Peyer's patch (tissue), 4 donors: Measurements from ENCODE around the gene MKNK2.

ENCODE experiments used
- POLR2A ChIP-seq, 2 donors: fragments of 450-650 bp; IDR thresholded peaks; one replicate each; pipeline ENCODE4 v1.5.1; 2017; ENCODE audit warnings: antibody characterized with exemption in 2 of 2, mild to moderate bottlenecking in 2 of 2, moderate library complexity in 2 of 2
- TF ChIP-seq, protein P1 (sequence below), 6 experiments: fragments of 450-650 bp in 4 of 6; fragments of 200-600 bp in 2 of 6; sonication (generic) in 1 of 6; IDR thresholded peaks; one replicate each; pipeline ENCODE4 v1.5.1; 2017 to 2019; ENCODE audit warnings: antibody characterized with exemption in 6 of 6, mild to moderate bottlenecking in 3 of 6, moderate library complexity in 1 of 6

DNA sequence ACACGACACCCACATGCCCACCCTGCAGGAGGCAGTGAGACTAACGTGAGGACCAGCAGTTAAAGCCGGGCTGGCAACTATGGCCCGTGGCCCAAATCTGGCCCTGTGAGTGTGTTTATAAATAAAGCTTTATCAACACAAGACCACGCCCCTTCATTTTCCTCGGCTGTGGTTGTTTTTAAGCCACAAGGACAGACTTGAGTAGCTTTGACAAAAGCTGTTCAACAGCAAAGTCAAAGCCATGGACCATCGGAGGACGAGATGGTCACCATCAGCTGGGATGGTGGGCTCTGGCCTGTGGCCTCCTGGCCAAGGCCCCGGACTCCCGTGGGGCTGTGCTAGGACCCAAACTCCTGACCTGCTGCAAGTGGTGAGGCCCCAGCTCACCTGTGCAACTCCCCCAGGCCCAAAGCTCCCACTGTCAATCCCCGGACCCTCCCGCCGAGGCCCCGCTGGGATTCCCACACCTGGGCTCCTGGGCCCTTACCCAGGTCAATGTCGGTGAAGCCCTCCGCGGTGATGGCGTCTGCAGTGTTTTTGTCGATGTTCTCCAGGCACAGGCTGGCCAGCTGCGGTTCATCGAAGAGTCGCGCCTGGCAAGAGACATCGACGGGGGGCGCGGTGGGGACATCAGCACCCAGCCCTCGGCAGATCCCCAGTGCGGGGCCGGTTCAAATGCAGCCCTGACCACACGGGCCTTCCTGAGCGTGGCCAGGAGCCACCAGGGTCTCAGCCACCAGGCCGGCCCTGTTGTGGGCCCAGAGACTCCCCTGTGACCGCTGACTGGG, 60.6 kb downstream of the MKNK2 start:
- TF ChIP-seq, protein P1, sequence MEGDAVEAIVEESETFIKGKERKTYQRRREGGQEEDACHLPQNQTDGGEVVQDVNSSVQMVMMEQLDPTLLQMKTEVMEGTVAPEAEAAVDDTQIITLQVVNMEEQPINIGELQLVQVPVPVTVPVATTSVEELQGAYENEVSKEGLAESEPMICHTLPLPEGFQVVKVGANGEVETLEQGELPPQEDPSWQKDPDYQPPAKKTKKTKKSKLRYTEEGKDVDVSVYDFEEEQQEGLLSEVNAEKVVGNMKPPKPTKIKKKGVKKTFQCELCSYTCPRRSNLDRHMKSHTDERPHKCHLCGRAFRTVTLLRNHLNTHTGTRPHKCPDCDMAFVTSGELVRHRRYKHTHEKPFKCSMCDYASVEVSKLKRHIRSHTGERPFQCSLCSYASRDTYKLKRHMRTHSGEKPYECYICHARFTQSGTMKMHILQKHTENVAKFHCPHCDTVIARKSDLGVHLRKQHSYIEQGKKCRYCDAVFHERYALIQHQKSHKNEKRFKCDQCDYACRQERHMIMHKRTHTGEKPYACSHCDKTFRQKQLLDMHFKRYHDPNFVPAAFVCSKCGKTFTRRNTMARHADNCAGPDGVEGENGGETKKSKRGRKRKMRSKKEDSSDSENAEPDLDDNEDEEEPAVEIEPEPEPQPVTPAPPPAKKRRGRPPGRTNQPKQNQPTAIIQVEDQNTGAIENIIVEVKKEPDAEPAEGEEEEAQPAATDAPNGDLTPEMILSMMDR (IDR thresholded peaks at IDR 0.05), result no peak
- TF ChIP-seq POLR2A (IDR thresholded peaks at IDR 0.05), result no peak
